WERI-Rb-1 (cell line): ENCODE measurements around the gene VSTM5.
"Not testable (repeated sequence)": the region's sequence is repeated elsewhere in the genome, so short reads cannot be mapped to it uniquely, and the experiment has no call there.

Experiments
- DNase-seq: peaks from one replicate; pipeline ENCODE4 v3.0.0-alpha.2; 2020
- H3K27ac ChIP-seq: fragments of 250-450 bp; sonication (Bioruptor Pico); 2 replicates; pipeline ENCODE4 v1.5.1; 2020; ENCODE audit warnings: mild to moderate bottlenecking, moderate library complexity
- H3K27me3 ChIP-seq: fragments of 250-450 bp; sonication (Bioruptor Pico); 2 replicates; pipeline ENCODE4 v1.5.1; 2021; ENCODE audit warnings: mild to moderate bottlenecking, low read depth, moderate library complexity; ENCODE audit not compliant: insufficient read depth, severe bottlenecking
- H3K36me3 ChIP-seq: fragments of 250-450 bp; sonication (Bioruptor Pico); 2 replicates; pipeline ENCODE4 v1.5.1; 2020; ENCODE audit warnings: mild to moderate bottlenecking, moderate library complexity
- H3K4me3 ChIP-seq: 2 replicates; pipeline ENCODE4 v1.5.1; 2011; ENCODE audit warnings: low read depth, mild to moderate bottlenecking, control low read depth, low read length
- H3K9me3 ChIP-seq: fragments of 250-450 bp; sonication (Bioruptor Pico); 2 replicates; pipeline ENCODE4 v1.5.1; 2021; ENCODE audit warnings: mild to moderate bottlenecking, moderate library complexity; ENCODE audit not compliant: severe bottlenecking
- TF ChIP-seq, protein P1 (sequence below): IDR thresholded peaks from 2 replicates; pipeline ENCODE4 v1.5.1; 2011; ENCODE audit warnings: low read depth, mild to moderate bottlenecking, control low read depth, inconsistent platforms, low read length

The VSTM5 gene, protein sequence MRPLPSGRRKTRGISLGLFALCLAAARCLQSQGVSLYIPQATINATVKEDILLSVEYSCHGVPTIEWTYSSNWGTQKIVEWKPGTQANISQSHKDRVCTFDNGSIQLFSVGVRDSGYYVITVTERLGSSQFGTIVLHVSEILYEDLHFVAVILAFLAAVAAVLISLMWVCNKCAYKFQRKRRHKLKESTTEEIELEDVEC

DNA sequence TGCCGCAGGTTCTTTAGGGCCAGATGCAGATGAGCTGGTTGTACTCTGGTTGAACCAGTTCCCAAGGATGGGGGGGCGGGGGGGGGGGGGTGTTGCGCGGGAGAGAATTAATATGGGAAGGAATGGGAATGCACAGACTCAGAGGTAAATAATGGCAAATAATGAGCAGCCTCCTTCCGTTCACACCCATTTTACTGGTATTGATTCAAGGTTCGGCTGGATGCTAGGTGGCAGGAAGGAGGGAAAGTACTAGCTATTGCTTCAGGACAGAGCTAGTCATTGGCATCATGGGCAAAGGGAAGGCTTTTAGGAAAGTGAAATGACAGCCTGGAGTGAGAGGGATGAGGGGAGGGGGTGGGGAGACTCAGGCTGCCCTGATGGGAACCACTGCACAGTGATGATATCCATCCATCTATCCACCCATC lies at the start of gene VSTM5:
TSS of gene VSTM5 (minus strand) at position 25 of the 425 bp plus-strand sequence. CDS start 116 bp downstream, outside the sequence.
- H3K9me3 ChIP-seq: no peaks in the 10 kb centered on the region
- peak within 1 kb of the TSS; percentile 62 for H3K4me3 ChIP-seq
- no peaks in the 10 kb centered on the region for H3K27me3 ChIP-seq
- DNase-seq: no peak
- no peaks in the 10 kb centered on the region for H3K36me3 ChIP-seq
- H3K27ac ChIP-seq: peak within 1 kb of the TSS; percentile 45
- TF ChIP-seq, protein P1, sequence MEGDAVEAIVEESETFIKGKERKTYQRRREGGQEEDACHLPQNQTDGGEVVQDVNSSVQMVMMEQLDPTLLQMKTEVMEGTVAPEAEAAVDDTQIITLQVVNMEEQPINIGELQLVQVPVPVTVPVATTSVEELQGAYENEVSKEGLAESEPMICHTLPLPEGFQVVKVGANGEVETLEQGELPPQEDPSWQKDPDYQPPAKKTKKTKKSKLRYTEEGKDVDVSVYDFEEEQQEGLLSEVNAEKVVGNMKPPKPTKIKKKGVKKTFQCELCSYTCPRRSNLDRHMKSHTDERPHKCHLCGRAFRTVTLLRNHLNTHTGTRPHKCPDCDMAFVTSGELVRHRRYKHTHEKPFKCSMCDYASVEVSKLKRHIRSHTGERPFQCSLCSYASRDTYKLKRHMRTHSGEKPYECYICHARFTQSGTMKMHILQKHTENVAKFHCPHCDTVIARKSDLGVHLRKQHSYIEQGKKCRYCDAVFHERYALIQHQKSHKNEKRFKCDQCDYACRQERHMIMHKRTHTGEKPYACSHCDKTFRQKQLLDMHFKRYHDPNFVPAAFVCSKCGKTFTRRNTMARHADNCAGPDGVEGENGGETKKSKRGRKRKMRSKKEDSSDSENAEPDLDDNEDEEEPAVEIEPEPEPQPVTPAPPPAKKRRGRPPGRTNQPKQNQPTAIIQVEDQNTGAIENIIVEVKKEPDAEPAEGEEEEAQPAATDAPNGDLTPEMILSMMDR: no peak

DNA sequence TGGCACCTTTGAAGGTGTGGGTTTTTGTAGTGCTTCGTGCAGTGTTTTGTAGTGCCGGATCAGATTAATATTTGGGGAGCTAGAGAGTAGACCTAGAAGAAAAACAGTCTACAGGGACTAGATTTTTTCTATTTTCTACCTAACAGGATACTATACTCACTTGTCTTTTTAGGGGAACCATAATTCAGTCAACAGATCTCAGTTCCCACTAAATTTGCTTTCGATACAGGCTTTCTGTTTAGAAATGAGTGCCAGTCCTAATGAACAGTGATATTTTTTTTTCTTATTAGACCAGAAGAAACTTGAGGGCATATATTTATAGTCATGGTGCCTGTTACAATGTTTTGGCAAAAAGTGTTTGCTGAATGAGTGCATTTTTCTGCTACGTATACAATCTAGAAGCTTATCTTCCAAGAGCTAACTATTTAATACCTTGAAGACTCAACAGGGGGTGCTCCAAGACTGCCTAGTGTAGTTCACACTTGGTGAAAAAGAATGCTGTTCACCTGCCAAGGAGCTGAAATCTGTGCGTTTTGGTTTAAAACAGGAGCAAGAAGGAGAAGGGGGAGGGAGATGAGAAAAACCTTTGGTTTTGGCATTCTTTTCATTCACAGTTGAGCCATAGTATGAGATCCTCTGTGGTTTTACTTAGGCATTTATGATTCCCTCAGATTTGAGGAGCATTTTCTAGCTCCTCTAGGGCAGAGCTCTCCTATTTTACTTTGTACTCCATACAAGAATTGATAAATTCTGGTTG lies 44.9 kb upstream of the VSTM5 start:
- TF ChIP-seq, protein P1: peak; percentile 64
- peak; percentile 32 for DNase-seq
- no peak overlapping the region for H3K27ac ChIP-seq

DNA sequence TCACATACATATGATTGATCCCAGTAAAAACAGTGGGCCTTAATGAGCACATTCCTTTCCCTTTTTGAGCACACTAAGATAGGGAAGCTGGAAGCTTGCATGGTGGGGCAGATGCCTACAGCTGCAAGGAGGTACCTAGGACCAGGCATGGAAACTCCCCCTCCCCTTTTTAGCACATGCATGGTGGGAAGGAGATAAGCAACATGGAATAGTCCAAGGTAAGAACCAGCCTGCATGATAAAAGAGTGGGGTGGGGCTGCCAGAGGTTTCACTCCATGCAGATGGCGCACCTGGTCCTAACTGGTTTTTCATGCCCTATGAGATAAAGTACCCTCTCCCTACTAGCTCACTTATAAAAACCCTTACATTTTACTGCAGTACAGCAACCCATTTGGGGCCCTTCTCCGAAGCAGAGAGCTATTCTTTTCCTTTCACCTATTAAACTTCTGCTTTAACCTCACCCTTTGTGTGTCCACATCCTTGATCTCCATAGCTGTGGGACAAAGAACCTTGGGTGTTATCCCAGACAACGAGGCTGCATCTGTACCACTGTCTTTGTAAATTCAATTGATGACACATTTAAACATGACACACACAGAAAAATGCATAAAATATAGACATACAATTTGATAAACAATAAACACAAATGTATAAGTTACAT lies 40.1 kb upstream of the VSTM5 start:
- Histone ChIP-seq H3K36me3 (no peaks in the 10 kb centered on the region), H3K27me3 (no peaks in the 10 kb centered on the region), H3K27ac (no peak overlapping the region), H3K9me3 (no peaks in the 10 kb centered on the region), H3K4me3 (no peak overlapping the region)
- TF ChIP-seq, protein P1: no peak
- DNase-seq: no peak

More for the DNA sequence above, 44.9 kb upstream of the VSTM5 start:
- Histone ChIP-seq H3K27me3 (no peaks in the 10 kb centered on the region), H3K9me3 (no peaks in the 10 kb centered on the region), H3K36me3 (no peaks in the 10 kb centered on the region), H3K4me3 (no peak overlapping the region)

DNA sequence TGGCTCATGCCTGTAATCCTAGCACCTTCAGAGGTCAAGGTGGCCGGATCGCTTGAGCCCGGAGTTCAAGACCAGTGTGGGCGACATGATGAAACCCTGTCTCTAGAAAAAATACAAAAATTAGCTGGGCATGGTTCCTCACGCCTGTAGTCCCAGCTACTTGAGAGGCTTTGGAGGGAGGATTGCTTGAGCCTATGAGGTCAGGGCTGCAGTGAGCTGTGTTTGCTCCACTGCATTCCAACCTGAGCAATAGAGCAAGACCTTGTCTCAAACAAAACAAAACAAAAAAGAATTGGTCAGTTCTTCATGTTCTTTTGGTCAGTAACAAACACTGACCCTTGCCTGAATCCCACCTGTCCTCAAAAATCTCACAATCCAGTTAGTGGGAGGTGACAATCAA lies 36.7 kb upstream of the VSTM5 start:
- Histone ChIP-seq H3K4me3 (no peak overlapping the region), H3K9me3 (no peaks in the 10 kb centered on the region), H3K36me3 (no peaks in the 10 kb centered on the region), H3K27me3 (no peaks in the 10 kb centered on the region), H3K27ac (no peak overlapping the region)
- TF ChIP-seq, protein P1: no peak
- no peak for DNase-seq

- H3K9me3 ChIP-seq, H3K27ac ChIP-seq, DNase-seq, H3K4me3 ChIP-seq, H3K27me3 ChIP-seq, H3K36me3 ChIP-seq: not testable (repeated sequence)
These were observed 28.7 kb upstream of the VSTM5 start for GRCh38 chr11:93879114-93879513.

DNA sequence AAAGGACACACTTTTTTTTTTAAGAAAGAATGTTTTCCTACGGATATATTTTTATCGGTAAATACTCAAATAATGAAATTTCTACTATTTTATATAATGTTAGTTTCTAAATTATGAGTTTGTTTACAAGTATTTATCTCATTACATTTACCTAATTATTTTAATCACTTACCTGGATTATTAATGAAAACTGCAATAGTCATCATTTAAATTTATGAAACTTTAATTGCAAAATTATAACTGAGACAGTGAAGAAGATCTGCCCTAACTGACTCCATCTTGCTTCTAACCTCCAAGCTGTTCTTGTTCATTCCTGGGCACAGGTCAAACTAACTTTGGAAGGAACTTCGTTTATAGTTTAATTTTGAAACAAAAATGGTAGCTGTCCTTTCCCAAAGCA lies 25.2 kb upstream of the VSTM5 start:
- Histone ChIP-seq H3K36me3 (no peaks in the 10 kb centered on the region), H3K9me3 (no peaks in the 10 kb centered on the region), H3K27me3 (no peaks in the 10 kb centered on the region), H3K27ac (no peak overlapping the region), H3K4me3 (no peak overlapping the region)
- no peak for DNase-seq
- TF ChIP-seq, protein P1: no peak
